NCI-H2029 treated with DMSO at 0.1 percent for 48 hours (cell line): Measurements from ENCODE around the gene INIP.

Source experiments
- DNase-seq: peaks from one replicate; lab custom pipeline; 2025; lab: John Stamatoyannopoulos, UW

INIP gene

GRCh38 chr9:112717661-112718331 is at the start of gene INIP:
Gene INIP, minus strand, starts transcription at chr9:112718117. Its CDS starts 1,632 bp downstream, at chr9:112716485.
- DNase-seq, result peak; percentile 85

GRCh38 chr9:112765281-112765680 is 47.4 kb upstream of the INIP start:
- DNase-seq, result no peak

- DNase-seq, result no peak
These were observed 46.9 kb upstream of the INIP start for GRCh38 chr9:112764837-112765236.

- no peak for DNase-seq
These were observed 46.4 kb upstream of the INIP start for GRCh38 chr9:112764344-112764743.

GRCh38 chr9:112762726-112763518 is 45.0 kb upstream of the INIP start:
- DNase-seq, result no peak

GRCh38 chr9:112761912-112762655 is 44.2 kb upstream of the INIP start:
- no peak for DNase-seq

- DNase-seq, result no peak
These were observed 42.9 kb upstream of the INIP start for GRCh38 chr9:112760821-112761220.

GRCh38 chr9:112757940-112758339 is 40.0 kb upstream of the INIP start:
- DNase-seq, result no peak

- DNase-seq, result no peak
These were observed 39.5 kb upstream of the INIP start for GRCh38 chr9:112757282-112757883.

- DNase-seq, result no peak
These were observed 37.8 kb upstream of the INIP start for GRCh38 chr9:112755675-112756074.

- DNase-seq, result no peak
These were observed 37.1 kb upstream of the INIP start for GRCh38 chr9:112755016-112755427.

GRCh38 chr9:112754578-112754977 is 36.7 kb upstream of the INIP start:
- DNase-seq, result no peak

- DNase-seq, result no peak
These were observed 35.8 kb upstream of the INIP start for GRCh38 chr9:112753725-112754124.

GRCh38 chr9:112752334-112753125 is 34.6 kb upstream of the INIP start:
- DNase-seq, result no peak

GRCh38 chr9:112751056-112751795 is 33.3 kb upstream of the INIP start:
- peak; percentile 26 for DNase-seq

GRCh38 chr9:112750764-112751055 is 32.8 kb upstream of the INIP start:
- DNase-seq, result no peak

- peak; percentile 64 for DNase-seq
These were observed 32.3 kb upstream of the INIP start, which contains the start of gene SNX30 for GRCh38 chr9:112750016-112750763. Gene SNX30, plus strand, starts transcription at chr9:112750760. Its CDS starts 242 bp downstream, at chr9:112751002.

- DNase-seq, result no peak
These were observed 29.2 kb upstream of the INIP start for GRCh38 chr9:112747094-112747493.

GRCh38 chr9:112744177-112744576 is 26.3 kb upstream of the INIP start:
- no peak for DNase-seq

GRCh38 chr9:112743216-112743836 is 25.4 kb upstream of the INIP start:
- no peak for DNase-seq
